Bronchial epithelial cell (primary cell): ENCODE measurements around the gene NPIPB6. TPM values are rescaled to one million over a fixed set of nuclear protein-coding genes. Genes with fewer than 3 reads are reported as not detected.

Experiments
- DNase-seq: peaks from one replicate; pipeline ENCODE4 v3.0.0-alpha.2; 2010; ENCODE audit warnings: low read depth
- FAIRE-seq: peaks from 2 replicates; lab custom pipeline; 2011; peaks lifted over from hg19 to GRCh38; lab: Jason Lieb, UNC
- H3K27me3 ChIP-seq: 2 replicates; pipeline ENCODE4 v1.5.1; 2011; ENCODE audit warnings: low read length; ENCODE audit not compliant: control insufficient read depth, insufficient read depth
- H3K36me3 ChIP-seq: 2 replicates; pipeline ENCODE4 v1.5.1; 2011; ENCODE audit warnings: low read length; ENCODE audit not compliant: control insufficient read depth, insufficient read depth
- H3K4me3 ChIP-seq: 2 replicates; pipeline ENCODE4 v1.5.1; 2011; ENCODE audit warnings: mild to moderate bottlenecking, low read depth, low read length, control low read depth
- CTCF ChIP-seq: IDR thresholded peaks from 2 replicates; pipeline ENCODE4 v1.5.1; 2011; ENCODE audit warnings: mild to moderate bottlenecking, moderate library complexity, low read length, control low read depth, inconsistent platforms; ENCODE audit not compliant: insufficient read depth, severe bottlenecking
- total RNA-seq: library from RNA; depleted of rRNA; stranded (reverse); fragments of >200 nt; gene quantifications from 2 replicates; pipeline ENCODE4 v1.2.1, GENCODE V29; 2014

Gene NPIPB6
- total RNA-seq, 1 donor from 2014 or later: 0.79 TPM

DNA sequence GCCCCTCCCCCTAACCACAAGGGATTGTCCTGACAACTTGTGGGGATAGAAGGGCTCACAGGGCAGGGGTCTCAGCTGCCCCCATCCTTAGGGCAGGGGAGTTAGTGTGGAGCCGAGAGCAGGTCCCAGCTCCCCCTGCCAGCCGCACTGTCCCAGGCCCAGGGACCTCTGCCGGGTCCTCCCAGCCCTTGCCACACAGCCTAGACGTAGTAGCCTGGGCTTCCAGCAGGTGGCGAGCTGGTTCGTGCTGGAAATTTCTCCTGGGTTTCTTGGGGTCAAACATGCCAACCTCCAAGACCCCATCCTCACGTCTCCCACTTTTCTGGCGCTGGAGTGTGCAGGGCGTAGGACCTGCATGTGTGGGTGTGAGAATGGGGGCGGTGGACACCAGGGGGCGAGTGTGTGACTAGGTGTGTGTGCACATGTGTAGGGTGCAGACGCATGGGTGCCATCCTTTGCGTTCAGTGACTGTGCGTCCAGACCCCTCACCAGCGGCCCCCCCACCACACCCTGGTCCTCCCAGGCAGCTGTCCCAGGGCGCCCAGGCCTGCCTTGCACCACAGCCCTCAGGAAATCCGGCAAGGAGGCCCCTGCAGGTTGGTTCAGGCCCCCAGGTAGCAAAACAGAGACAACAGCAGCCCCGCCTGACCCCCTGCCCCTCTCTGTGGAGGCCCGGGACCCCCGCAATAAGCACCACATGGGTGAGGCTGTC, 41.5 kb downstream of the NPIPB6 start:
- H3K27me3 ChIP-seq: no peaks in the 10 kb centered on the region
- TF ChIP-seq CTCF: peak; percentile 95
- no peak overlapping the region for H3K4me3 ChIP-seq
- H3K36me3 ChIP-seq: no peaks in the 10 kb centered on the region
- DNase-seq: peak; percentile 13
- FAIRE-seq: no peak

DNA sequence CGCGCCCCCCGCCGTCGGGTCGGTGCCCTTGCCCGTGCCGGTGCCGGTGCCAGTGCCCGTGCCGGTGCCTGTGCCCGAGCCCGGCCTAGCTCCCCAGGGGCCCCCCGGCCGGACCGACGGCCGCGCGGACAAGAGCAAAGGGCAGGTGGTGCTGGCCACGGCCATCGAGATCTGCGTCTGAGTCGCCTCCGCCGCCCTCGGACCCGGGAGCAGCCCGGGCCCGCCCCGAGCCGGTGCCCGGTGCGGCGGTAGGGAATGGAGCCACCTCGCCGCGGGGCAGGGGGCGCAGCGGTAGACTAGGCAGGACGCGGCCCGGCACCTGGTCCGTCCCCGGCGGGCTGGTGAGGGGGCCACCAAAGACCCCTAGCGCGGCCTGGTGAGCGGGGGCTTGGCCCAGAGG, 42.6 kb downstream of the NPIPB6 start:
- DNase-seq: no peak
- no peak for TF ChIP-seq CTCF
- Histone ChIP-seq H3K4me3 (no peak overlapping the region), H3K36me3 (no peaks in the 10 kb centered on the region), H3K27me3 (no peaks in the 10 kb centered on the region)
- no peak for FAIRE-seq

- no peaks in the 10 kb centered on the region for H3K27me3 ChIP-seq
- DNase-seq (no peak), FAIRE-seq (no peak)
- H3K36me3 ChIP-seq: no peaks in the 10 kb centered on the region
- TF ChIP-seq CTCF: no peak
- H3K4me3 ChIP-seq: no peak overlapping the region
Measured at GRCh38 chr16:28320023-28320561, 43.2 kb downstream of the NPIPB6 start.

DNA sequence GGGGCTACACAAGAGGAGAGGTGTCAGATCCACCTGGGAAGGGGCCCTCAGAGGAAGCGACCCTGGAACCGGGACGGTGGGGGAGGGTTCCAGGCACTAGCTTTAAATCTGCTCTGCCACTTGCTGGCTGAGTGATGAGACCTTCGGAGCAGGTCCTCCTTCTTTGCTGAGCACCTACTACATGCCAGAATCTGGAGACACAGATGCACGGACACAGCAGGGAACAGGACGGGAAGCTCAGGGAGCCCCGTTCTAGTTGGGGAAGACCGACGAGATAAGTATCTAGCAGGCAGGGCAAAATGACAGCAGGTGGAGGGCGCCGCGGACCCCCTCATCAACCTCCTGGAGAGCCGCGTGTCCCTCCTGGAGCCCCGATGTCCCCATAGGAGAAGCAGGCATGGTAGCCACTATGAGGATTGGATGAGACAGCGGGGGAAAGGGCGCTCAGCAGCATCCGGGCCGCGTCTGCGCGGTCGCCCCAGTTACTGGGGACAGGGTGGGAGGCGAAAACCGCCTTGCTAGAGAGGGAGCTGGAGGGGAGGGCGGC, 43.8 kb downstream of the NPIPB6 start:
- Histone ChIP-seq H3K4me3 (no peak overlapping the region), H3K27me3 (no peaks in the 10 kb centered on the region), H3K36me3 (no peaks in the 10 kb centered on the region)
- TF ChIP-seq CTCF: no peak
- FAIRE-seq: no peak
- DNase-seq: no peak

DNA sequence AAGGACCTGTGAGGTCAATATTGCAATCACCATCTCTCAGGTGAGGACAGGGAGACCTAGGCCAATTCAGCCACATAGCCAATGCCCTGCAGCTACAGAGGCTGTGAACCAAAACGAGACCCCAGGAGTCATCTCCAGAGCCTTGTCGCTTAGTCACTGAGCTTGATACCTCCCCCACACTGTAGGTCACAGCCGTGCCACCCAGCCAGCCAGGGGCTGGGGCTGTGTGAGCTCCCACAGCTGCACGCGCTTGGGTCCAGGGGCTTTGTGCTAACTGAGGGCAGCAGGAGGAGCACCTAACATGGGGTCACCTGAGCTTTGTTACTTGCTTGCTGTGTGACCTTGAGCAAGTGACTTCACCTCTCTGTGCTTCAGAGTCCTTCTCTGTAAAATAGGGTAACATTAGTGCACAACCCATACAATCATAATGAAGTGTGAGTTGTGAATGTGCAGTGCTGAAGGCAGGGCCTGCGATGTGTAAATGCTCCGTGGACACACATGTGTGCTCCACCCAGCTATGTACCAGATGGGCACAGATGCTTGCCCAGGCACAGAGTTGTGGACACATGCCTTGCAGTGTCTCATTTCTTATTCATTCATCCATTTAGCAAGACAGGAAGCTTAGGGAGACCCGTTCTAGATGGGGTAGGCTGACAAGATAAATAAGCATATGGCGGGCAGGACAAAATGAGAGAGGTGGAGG, 45.1 kb downstream of the NPIPB6 start:
- Histone ChIP-seq H3K27me3 (no peaks in the 10 kb centered on the region), H3K4me3 (no peak overlapping the region), H3K36me3 (no peaks in the 10 kb centered on the region)
- peak; percentile 35 for DNase-seq
- peak; percentile 73 for FAIRE-seq
- no peak for TF ChIP-seq CTCF
